H4 (cell line): Measurements from ENCODE around the gene PLIN3. TPM values are rescaled to one million over a fixed set of nuclear protein-coding genes. Genes with fewer than 3 reads are reported as not detected.
"Not testable (repeated sequence)": the region's sequence is repeated elsewhere in the genome, so short reads cannot be mapped to it uniquely, and the experiment has no call there.

Experiments
- DNase-seq: peaks from one replicate; pipeline ENCODE4 v3.0.0-alpha.2; 2015; ENCODE audit warnings: low spot score
- total RNA-seq: library from RNA; depleted of rRNA; stranded (reverse); fragments of >200 nt; shearing (Covaris generic); gene quantifications from 2 replicates; pipeline ENCODE4 v1.2.3, GENCODE V29; 2014

Gene PLIN3
- total RNA-seq, 1 experiment from 2014 or later, result 86.6 TPM

DNA sequence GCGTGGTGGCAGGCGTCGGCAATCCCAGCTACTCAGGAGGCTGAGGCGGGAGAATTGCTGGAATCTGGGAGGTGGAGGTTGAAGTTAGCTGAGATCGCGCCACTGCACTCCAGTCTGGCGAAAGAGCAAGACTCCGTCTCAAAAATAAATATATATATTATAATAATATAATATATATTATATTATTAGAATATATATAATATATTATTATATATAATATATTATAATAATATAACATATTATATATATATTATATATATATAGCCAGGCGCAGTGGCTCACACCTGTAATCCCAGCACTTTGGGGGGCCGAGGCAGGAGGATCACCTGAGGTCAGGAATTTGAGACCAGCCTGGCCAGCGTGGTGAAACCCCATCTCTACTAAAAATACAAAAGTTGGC, 25.5 kb upstream of the PLIN3 start:
- not testable (repeated sequence) for DNase-seq

DNA sequence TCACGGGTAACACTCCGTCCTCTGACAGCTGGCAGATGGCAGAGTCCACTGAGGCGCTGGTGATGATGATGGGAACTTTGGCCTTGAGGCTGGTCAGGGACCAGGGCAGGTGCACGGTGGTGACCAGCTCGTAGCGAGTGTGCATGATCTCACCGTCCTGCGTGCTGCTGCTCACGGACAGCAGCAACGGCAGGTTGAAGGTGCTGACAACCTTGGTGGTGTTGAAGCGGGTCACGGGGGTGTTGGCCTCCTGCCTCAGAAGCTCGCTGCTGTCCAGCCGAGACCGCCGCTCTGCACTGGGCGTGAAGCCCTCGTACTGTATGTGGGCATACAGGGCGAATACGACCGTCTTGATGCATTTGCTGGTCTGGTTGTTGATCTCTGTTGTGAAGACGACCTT, 23.6 kb upstream of the PLIN3 start:
- DNase-seq, result no peak

DNA sequence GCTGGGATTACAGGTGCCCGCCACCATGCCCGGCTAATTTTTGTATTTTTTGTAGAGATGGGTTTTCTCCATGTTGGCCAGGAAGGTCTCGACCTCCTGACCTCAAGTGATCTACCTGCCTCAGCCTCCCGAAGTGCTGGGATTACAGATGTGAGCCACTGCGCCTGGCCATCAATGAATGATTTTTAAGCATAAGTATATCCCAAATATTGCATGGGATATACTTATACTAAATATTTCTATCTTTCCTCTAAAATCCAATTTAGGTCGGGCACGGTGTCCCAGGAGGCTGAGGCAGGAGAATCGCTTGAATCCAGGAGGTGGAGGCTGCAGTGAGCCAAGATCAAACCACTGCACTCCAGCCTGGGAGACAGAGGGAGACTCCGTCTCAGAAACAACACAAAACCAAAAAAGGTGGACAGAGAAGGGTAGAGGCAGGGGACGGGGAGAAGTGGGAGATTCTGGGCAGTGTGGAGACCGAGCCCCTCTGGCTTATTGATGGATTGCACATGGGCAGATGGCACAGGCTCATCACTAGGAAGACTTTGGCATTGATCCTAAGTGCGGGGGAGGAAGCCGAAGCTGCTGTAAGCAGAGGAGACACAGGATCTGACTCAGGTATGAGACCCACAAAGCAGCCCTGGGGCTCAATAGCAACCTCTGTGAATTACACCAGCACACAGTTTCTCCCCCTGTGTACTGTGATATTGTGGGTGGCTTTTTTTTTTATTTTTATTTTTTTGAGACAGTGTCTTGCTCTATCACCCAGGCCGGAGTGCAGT, 21.8 kb upstream of the PLIN3 start:
- DNase-seq, result no peak

DNA sequence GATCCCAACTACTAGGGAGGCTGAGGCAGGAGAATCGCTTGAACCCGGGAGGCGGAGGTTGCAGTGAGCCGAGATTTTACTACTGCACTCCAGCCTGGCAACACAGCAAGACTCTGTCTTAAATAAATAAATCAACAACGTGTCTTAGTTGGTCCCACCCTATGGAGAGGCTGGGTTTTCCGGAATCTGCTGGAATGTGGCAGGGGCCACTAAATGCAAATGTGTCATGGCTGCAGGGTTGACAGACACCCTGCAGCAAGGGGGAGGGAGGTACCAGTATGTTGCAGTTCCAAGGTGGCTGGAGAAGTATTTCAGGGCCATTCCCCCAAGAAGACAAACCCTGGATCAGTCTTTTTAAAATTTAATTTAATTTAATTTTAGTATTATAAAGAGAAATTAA, 20.3 kb upstream of the PLIN3 start:
- DNase-seq, result not testable (repeated sequence)

DNA sequence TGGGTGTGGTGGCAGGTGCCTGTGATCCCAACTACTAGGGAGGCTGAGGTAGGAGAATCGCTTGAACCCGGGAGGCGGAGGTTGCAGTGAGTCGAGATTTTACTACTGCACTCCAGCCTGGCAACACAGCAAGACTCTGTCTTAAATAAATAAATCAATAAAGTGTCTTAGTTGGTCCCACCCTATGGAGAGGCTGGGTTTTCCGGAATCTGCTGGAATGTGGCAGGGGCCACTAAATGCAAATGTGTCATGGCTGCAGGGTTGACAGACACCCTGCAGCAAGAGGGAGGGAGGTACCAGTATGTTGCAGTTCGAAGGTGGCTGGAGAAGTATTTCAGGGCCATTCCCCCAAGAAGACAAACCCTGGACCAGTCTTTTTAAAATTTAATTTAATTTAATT, 17.5 kb upstream of the PLIN3 start:
- DNase-seq, result not testable (repeated sequence)

DNA sequence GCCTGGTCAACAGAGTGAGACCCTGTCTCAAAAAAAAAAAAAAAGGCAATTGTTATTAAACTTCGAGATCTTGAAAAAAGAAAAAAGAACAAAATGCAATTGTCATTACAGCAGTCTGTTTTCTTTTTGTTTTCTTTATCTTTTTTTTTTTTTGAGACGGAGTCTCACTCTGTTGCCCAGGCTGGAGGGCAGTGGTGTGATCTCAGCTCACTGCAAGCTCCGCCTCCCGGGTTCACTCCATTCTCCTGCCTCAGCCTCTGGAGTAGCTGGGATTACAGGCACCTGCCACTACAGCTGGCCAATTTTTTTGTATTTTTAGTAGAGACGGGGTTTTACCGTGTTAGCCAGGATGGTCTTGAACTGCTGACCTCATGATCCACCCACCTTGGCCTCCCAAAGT, 15.4 kb upstream of the PLIN3 start:
- DNase-seq, result not testable (repeated sequence)

DNA sequence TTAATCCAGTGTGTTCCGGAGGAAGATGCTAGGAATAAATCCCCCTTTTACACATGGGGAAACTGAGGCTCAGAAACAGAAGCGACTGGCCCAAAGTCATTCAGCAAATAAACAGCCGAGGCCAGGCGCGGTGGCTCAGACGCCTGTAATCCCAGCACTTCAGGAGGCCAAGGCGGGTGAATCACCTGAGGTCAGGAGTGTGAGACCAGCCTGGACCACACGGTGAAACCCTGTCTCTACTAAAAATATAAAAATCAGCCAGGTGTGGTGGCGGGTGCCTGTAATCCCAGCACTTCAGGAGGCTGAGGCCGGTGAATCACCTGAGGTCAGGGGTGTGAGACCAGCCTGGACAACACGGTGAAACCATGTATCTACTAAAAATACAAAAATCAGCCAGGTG, 11.6 kb upstream of the PLIN3 start:
- DNase-seq, result no peak

DNA sequence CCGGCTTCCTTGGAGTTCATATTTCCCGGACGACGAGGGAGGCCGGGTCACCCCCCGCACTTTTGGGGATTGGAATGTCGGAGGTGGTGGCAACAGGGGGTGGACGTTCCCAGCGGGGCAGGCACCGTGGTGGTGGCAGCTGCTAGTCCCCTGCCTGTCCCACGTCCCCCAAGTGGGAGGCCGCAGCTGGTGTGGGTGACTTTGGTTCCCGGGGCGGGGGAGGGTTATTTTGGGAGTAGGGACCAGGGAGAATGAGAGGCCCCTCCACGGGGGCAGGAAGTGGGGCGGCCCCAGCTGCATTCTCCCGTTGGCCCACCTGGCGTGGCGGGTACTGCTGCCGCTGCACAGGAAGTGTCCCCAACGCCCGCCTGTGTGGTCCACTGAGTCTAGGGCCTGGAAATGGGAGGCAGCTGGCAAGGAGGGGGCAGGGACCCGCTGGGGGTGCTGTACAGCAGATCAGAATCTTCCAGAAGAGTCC, 11.1 kb upstream of the PLIN3 start:
- DNase-seq, result no peak

DNA sequence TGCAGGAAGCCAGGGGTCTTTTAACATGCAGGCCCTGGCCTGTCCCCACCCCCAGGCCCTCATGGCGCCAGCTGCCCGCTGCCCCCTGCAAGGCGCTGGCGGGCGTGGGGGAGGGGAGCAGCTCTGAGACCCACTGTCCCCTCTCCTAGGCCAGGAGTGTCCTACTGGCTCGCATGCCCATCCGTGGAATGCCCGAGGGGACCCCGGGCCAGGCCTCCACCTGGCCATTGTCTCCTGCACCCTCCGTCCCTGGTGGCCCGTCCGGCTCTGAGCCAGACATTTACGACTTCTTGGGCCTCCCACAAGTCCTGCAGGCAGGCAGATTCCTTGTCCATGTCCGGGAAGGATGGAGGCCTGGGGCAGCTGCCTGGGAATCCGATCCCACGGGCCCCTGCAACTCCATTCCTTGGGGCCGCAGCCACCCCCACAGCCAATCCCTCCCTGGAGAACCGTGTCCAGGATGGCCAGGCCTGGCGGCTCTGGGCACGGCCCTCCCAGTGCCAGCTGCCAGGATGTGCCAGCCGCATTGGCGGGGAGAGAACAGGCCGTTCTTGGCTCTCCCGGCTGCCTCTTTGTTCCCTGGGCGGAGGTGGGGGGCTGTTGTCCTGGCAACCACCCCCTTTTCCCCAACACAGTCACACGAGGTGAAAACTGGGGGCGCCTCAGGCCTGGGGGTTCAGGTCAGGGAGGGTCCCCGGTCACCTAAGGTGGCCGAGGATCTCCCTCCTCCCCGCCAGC, 10.5 kb upstream of the PLIN3 start:
- DNase-seq, result no peak

DNA sequence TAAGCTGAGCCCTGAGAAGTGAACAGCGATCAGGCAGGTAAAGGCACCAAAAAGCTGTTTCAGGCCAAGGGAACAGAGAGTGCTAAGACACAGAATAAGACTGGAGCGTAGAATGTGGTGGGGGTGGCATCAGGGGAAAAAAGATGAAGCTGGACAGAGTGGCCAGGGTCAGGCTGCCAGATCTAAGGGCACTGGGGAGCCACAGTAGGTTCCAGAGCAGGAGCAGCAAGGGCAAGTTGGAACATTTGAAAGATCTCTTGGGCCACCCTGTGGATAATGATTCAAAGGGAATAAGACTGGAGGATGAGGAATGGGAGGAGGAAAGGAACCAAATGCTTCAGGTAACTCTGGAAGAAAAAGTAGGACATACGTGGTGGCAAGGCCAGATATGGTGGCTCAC, 6.5 kb upstream of the PLIN3 start:
- no peak for DNase-seq

DNA sequence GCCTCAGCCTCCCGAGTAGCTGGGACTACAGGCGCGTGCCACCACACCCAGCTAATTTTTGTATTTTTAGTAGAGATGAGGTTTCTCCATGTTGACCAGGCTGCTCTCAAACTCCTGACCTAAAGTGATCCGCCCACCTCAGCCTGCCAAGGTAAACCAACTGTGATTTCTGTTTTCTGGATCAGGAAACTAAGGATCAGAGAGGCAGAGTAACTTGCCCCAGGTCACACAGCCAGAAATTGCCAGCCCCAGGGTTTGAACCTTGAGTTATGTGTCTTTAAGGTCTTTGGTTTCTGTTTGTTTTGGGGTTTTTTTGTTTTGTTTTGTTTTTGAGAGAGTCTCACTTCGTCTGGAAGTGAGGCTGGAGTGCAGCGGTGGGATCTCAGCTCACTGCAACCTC, 4.2 kb upstream of the PLIN3 start:
- no peak for DNase-seq

DNA sequence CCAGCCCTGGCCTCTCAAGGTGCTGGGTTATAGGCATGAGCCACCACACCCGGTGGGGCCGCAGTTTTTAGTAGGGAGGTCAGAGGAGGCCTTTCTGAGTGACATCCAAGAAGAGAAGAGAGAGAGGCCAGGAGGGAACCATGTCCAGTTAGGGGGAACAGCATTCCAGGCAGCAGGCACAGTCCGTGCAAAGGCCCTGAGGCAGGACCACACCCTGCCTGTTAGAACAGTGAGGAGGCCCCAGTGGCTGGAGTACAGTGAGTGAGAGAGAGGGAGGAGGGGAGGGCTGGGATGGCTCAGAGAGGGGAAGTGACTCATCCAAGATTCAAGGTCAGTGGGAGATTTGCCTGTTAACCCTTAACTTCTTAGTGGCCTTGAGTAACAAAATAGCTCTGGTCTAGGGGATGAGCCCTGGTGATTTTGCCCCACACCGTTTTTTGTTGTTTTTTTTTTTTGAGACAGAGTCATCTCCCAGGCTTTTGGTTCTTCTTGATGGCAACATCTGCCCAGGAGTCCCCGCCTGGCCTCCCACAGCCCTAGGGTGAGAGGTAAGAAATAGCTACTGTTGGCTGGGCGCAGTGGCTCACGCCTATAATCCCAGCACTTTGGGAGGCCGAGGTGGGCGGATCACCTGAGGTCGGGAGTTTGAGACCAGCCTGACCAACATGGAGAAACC, 2.7 kb upstream of the PLIN3 start:
- peak; percentile 91 for DNase-seq

DNA sequence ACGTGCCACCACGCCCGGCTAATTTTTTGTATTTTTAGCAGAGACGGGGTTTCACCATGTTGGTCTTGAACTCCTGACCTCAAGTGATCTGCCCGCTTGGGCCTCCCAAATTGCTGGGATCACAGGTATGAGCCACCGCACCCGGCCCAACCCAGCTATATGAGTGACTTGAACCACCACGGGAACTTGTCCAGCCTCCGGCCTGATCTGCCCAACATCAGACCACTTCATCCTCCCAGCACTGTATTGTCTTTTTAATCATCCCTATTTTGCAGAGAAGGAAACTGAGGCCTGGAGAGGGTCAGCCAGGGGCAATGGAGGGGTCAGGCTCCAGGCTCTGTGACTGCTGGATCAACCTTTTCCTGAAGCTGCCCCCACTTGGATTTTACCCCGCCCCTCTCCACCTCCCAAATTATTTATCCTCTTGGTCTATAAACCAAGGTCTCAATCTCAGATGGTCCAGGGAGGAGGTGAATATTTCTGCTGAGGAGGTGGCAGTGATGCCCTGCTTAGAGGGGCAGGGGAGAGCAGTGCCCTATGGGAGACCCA, 893 bp upstream of the PLIN3 start:
- no peak for DNase-seq

DNA sequence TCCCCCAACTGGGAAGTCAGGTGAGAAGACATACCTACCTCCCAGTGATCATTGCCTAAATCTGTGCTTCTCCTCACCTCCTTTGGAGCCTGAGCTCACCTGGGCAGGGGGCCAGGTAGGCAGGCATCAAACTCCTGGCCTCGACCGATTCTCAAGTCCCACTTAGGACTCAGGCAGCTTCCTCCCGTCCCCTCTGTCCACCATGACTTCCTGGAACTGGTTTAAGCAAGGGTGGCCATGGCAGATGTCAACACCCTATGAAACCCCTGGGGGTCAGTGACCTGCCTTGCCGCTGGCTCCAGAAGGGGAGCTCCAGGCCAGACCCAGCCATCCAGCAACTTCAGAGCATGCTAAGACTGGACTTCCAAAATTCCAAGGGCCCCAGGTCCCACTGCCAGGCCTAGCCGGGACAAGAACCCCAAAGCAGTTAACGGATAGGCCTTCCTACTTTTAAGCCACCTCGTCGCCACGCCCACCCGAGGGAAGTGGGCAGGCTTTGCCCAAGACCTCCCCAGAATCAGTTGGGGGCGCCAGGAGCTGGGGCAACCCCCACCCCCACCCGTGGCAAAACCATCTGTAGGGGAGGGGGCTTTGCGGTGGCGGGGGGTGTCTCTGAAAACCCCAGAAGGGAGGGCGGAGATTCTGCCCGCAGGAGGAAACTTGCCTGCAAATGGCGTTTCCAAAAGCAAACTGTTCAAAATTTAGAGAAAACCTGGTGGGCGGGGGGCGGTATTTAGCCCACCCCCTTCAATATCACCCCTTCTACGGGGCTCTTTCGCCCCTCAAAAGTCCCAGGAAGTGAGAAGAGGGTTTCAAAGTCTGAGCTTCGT, 657 bp downstream of the PLIN3 start:
- peak; percentile 38 for DNase-seq

DNA sequence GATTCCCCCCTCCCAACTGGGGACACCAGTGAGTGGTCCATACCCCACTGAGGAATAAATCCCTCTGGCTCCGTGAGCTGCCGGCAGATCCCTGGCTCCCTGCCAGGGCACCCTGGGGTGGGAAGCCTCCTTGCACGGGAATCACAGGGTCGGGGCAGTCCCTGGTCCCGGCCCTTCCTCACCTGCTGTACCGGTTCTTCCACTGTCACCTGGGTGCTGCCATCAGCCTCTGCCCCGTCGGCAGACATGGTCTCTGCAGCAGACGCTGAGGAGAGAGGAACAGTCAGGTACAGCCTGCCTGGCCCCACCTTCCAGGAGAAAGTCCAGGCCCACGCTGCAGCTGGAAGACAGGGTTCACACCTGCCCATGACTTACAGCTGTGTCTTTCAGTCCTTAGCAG, 6.3 kb downstream of the PLIN3 start:
- DNase-seq, result no peak

DNA sequence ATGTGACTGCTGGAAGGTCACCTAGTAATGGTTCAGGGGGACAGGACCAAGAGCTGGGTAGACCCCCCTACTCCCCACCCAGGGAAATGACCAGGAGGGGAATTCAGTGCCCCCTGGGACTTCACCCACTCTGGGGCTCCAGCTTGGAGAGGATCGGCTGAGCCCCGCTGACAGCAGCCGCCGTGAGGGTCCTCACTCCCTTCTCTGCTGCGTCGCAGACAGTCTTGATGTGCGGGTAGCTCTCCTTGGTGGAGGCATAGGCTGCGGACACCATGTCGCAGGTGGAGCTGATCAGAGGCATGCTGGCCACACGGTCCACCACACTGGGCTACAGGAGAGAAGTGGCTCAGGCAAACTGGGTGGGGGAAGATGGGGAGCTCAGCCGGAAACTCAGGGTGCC, 7.8 kb downstream of the PLIN3 start:
- no peak for DNase-seq

DNA sequence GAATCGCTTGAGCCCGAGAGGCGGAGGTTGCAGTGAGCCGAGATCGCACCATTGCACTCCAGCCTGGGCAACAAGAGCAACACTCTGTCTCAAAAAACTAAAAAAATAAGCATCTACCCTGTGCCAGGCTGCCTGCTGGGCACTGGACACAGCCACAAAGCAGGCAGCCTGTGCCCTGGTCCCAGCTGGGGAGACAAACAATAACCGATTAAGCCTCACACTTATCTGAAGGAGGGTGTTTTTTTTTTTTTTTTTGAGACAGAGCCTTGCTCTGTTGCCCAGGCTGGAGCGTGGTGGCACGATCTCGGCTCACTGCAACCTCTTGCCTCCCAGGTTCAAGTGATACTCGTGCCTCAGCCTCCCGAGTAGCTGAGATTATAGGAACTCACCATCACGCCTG, 11.0 kb downstream of the PLIN3 start:
- DNase-seq, result not testable (repeated sequence)

DNA sequence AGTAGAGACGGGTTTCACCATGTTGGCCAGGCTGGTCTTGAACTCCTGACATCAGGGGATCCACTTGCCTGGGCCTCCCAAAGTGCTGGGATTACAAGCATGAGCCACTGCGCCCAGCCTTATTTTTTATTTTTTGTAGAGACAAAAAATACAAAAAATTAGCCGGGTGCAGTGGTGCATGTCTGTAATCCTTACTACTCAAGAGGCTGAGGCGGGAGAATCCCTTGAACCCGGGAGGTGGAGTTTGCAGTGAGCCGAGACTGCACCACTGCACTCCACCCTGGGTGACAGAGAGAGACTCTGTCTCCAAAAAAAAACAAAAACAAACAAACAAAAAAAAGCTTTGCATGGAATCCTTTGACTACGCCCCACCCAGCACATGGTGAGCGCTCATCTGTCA, 14.0 kb downstream of the PLIN3 start:
- not testable (repeated sequence) for DNase-seq

DNA sequence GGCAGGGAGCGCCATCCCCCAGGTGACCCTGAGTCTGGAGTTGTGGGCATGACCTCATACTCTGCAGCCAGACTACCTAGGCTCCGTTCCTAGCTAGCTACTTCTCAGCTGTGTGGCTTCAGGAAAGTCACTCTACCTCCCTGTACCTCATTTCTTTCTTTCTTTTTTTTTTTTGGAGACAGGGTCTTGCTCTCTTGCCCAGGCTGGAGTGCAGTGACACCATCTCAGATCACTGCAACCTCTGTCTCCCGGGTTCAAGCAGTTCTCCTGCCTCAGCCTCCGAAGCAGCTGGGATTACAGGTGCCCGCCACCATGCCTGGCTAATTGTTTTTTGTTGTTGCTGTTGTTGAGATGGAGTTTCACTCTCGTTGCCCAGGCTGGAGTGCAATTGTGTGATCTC, 15.0 kb downstream of the PLIN3 start:
- no peak for DNase-seq

DNA sequence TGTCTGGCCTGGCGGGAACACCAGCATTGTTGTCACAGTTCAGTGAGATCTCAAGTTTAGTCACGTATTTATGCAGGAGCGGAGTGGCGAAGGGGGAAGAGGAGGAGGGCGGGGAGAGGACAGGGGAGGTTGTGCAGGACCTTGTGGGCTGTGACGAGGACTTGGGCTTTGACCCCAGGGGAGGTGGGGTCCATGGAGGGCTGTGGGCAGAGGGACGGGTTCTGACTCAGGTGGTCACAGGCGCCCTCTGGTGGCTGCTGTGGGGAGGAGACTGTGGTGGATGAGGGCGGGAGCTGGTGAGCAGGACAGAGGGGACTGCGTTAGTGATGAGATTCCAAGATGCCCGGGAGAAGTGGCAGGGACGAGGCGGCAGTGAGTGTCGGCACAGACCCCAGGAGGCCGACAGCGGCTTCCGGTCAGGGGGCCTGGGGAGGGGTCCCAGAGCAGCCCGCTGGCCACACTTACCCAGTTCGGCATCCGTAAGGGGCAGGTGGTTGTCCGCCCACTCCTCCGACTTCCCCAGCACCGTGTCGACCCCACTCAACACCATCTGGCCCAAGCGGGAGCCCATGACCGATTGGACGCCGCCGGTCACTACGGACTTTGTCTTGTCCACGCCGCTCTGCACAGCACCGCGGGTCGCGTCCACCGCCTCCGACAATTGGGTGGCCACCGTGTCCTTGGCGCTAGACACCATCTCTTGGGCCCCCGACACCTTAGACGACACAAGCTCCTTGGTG, 15.7 kb downstream of the PLIN3 start:
- DNase-seq, result no peak

DNA sequence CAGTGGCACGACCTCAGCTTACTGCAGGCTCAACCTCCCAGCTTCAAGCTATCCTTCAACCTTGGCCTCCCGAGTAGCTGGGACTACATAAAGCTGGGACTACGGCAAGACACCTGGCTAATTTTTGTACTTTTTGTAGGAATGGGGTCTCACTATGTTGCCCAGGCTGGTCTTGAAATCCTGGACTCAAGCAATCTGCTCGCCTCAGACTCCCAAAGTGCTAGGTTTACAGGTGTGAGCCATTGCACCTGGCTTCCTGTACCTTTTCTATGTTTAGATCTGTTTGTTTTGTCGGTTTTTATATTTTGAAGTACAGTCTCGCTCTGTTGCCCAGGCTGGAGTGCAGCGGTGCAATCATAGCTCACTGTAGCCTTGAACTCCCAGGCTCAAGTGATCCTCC, 18.4 kb downstream of the PLIN3 start:
- DNase-seq, result no peak
